Measurements from ENCODE around the gene GALNT12. TPM values are rescaled to one million over a fixed set of nuclear protein-coding genes. Genes with fewer than 3 reads are reported as not detected.

GALNT12 gene
- total RNA-seq, 4 donors from 2014 or later = 0.55 to 1.6 (median 1.1) TPM

DNA sequence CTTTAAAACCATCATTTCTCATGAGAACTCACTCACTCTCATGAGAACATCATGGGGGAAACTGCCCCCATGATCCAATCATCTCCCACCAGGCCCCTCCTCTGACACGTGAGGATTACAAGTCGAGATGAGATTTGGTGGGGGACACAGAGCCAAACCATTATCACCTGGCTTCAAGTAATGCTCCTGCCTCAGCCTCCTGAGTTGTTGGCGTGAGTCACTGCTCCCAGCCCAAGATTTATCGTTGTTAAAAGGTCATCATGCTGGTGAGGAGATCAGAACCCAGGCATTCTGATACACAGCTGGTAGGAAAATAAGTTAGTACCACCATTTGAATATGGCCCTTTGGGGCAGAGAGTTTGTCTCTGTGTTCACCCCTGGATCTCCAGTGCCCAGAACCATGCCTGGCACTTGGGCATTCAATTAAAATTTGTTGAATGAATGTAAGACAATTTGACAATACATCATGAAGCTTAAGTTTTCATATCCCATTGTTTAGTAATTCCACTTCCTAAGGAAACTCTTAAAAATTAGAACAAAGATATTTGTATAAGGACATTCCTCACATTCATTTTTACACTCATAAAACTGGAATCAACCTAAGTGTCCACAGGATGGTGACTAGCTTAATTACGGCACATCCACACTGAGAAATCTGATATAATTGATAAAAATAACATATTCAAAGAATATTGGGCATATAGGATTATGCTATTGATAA is 78.3 kb downstream of the GALNT12 start:
- Histone ChIP-seq H3K9me3 (no peaks in the 10 kb centered on the region), H3K27ac (peak overlapping the region in 3 of 4 donors; percentile 53 to 64 (median 59)), H3K27me3 (peaks cover 0 to 3% (median 0%) of the 10 kb centered on the region in 3 donors), H3K4me3 (no peak overlapping the region), H3K36me3 (no peaks in the 10 kb centered on the region), H3K4me1 (peaks cover 5 to 28% of the 10 kb centered on the region in 2 donors)
- DNase-seq = no peak
- intact Hi-C loops (cut with DNase I; ENCODE audit: low total_unique reads) = no loop called here
- in situ Hi-C loops (cut with MboI; ENCODE audit: low sequenced_read_pairs in 4 of 4) = no loop called here
- no peak for ATAC-seq
- TF ChIP-seq, protein P1, sequence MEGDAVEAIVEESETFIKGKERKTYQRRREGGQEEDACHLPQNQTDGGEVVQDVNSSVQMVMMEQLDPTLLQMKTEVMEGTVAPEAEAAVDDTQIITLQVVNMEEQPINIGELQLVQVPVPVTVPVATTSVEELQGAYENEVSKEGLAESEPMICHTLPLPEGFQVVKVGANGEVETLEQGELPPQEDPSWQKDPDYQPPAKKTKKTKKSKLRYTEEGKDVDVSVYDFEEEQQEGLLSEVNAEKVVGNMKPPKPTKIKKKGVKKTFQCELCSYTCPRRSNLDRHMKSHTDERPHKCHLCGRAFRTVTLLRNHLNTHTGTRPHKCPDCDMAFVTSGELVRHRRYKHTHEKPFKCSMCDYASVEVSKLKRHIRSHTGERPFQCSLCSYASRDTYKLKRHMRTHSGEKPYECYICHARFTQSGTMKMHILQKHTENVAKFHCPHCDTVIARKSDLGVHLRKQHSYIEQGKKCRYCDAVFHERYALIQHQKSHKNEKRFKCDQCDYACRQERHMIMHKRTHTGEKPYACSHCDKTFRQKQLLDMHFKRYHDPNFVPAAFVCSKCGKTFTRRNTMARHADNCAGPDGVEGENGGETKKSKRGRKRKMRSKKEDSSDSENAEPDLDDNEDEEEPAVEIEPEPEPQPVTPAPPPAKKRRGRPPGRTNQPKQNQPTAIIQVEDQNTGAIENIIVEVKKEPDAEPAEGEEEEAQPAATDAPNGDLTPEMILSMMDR (IDR thresholded peaks at IDR 0.05 in 4 of 5, conservative IDR thresholded peaks at IDR 0.05 in 1 of 5) = no peak
- no peak for TF ChIP-seq POLR2A (IDR thresholded peaks at IDR 0.05)

DNA sequence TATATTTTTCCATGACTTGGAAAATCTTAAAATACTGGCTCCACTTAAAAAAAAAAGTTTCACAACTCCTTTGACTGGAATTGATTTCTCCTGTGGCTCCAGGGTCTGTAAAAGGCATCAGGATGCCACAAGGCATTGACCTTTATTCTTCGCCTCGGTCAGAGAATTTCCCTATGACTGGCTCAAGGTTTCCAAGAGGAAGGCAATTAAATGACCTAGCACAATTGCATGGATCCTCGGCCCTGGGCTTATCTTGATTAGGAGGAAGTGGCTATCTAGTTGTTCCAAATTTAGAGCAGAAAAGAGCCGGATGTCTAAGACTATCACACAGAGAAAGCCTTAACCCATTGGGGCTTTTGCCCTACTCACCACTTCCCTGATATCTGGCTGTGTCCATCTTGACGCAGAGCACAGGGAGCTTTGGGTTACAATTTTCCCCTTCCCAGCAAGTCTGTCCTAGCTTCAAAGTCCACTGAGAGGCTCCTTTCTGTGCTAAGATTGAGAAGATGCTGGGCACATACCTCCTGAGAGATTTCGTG is 79.3 kb downstream of the GALNT12 start:
- in situ Hi-C loops (cut with MboI; ENCODE audit: low sequenced_read_pairs in 4 of 4) (no loop called here), intact Hi-C loops (cut with DNase I; ENCODE audit: low total_unique reads) (no loop called here)
- Histone ChIP-seq H3K9me3 (no peaks in the 10 kb centered on the region), H3K36me3 (no peaks in the 10 kb centered on the region), H3K27ac (peak overlapping the region; percentile 48 to 64 (median 56)), H3K27me3 (no peaks in the 10 kb centered on the region), H3K4me1 (peaks cover 5 to 28% of the 10 kb centered on the region in 2 donors), H3K4me3 (no peak overlapping the region)
- DNase-seq (no peak), ATAC-seq (peak; percentile 56 to 69)
- TF ChIP-seq, protein P1 (IDR thresholded peaks at IDR 0.05 in 4 of 5, conservative IDR thresholded peaks at IDR 0.05 in 1 of 5) = no peak
- no peak for TF ChIP-seq POLR2A (IDR thresholded peaks at IDR 0.05)

DNA sequence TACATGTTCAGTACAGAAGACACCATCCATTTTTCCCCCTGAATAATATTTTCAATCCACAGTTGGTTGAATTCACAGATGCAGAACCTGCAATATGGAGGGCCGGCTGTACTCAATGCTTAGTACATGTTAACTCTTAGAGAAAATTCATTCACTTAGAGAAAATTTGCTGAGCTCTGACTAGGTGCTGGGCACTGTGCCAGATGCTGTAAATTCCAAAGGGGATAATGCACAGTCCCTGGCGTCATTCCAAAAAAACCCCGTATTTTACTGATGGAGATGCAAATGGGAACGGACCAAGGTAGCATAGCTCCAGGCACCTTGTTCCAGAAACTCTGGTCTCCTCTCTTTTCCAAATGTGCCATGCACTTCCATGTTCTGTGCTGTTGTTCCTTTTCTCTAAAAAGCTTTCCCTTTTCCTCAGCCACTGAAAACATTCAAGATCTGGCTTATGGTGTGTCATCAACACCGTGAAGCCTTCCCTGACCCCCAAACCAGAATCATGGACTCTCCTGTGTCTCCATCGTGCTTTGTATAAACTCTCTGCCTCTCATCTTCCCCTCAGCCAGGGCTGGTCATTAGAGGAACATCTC is 80.5 kb downstream of the GALNT12 start:
- Histone ChIP-seq H3K27ac (peak overlapping the region in 2 of 4 donors; percentile 24 to 43), H3K27me3 (no peaks in the 10 kb centered on the region), H3K4me3 (no peak overlapping the region), H3K4me1 (peaks cover 5 to 24% of the 10 kb centered on the region in 2 donors), H3K36me3 (no peaks in the 10 kb centered on the region), H3K9me3 (no peaks in the 10 kb centered on the region)
- intact Hi-C loops (cut with DNase I; ENCODE audit: low total_unique reads) (no loop called here), in situ Hi-C loops (cut with MboI; ENCODE audit: low sequenced_read_pairs in 4 of 4) (no loop called here)
- no peak for ATAC-seq
- DNase-seq = no peak
- no peak for TF ChIP-seq POLR2A (IDR thresholded peaks at IDR 0.05)
- TF ChIP-seq, protein P1 (IDR thresholded peaks at IDR 0.05 in 4 of 5, conservative IDR thresholded peaks at IDR 0.05 in 1 of 5) = no peak

DNA sequence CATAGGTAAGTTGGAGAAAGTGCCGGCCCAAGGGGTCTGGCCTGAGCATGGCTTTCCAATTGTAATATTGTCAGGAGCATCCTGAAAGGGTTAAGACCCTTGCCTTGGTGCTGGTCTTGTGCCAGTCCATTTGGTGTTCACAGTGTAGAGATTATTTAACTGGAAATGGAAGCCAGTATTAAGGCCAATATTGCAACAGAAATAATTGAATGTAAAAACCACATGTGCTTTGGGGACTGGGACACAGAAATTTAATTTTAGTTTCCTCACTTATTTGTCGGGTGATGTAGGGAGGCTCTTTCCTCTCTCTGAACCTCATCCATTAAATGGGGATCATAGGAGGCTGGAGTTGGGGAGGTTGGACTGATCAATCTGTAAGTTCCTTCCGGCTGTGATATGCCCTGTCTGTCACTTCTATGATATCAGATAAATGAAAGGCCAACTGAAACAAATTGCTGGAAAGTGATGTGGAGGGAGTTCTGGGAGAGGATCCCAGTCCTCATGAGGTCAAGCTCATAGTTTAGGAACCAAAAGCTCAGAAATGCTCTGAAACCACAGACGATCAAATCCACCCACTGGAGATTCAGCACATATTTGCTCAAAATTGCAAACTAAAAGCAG is 81.4 kb downstream of the GALNT12 start:
- intact Hi-C loops (cut with DNase I; ENCODE audit: low total_unique reads) = no loop called here

More for the DNA sequence above, 81.4 kb downstream of the GALNT12 start:
- no peaks in the 10 kb centered on the region for H3K9me3 ChIP-seq
- DNase-seq (no peak), ATAC-seq (peak; percentile 15 to 30)
- no peak for TF ChIP-seq POLR2A (IDR thresholded peaks at IDR 0.05)
- TF ChIP-seq, protein P1 (IDR thresholded peaks at IDR 0.05 in 4 of 5, conservative IDR thresholded peaks at IDR 0.05 in 1 of 5) = no peak
- in situ Hi-C loops (cut with MboI; ENCODE audit: low sequenced_read_pairs in 4 of 4) = no loop called here
- no peak overlapping the region for H3K4me3 ChIP-seq
- H3K36me3 ChIP-seq = no peaks in the 10 kb centered on the region
- H3K27me3 ChIP-seq = no peaks in the 10 kb centered on the region
- H3K4me1 ChIP-seq = peaks cover 5 to 17% of the 10 kb centered on the region in 2 donors
- H3K27ac ChIP-seq = peak overlapping the region in 2 of 4 donors; percentile 43 to 61

All from gastrocnemius medialis (tissue), 4 donors.